HEK293T (cell line): ENCODE data around the gene CTAGE8.
"Not testable (repeated sequence)": the region's sequence is repeated elsewhere in the genome, so short reads cannot be mapped to it uniquely, and the experiment has no call there.

ENCODE experiments used
- TARDBP ChIP-seq: fragments of 450-650 bp; IDR thresholded peaks from 2 replicates; pipeline ENCODE4 v1.6.1; 2016
- ZNF384 ChIP-seq: fragments of 450-650 bp; IDR thresholded peaks from 2 replicates; pipeline ENCODE4 v1.6.1; 2016

GRCh38 chr7:144223675-144224074 lies 45.4 kb downstream of the CTAGE8 start:
- not testable (repeated sequence) for TF ChIP-seq TARDBP, ZNF384
